ENCODE data around the gene MPC1.

DNA sequence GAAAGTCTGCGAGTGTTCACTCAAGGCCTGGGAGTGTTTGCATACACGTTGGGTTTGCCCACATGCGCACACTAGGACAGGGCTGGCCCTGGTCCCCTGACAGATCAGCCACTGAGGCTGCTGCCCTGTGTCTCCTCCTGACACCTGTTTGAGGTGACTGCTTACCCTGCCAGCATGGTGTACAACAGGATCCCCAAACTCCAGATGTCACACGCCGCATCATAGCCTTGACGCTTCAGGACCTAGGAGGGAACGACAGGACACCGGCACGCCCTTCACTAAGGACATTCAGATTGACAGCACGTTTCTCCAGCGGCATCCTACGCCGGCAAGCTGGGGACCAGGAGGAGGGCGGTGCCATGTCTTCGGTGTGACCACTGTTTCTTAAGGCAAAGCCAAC is 37.0 kb upstream of the MPC1 start:
- TF ChIP-seq CTCF (IDR thresholded peaks at IDR 0.05 in 8 of 11, conservative IDR thresholded peaks at IDR 0.05 in 3 of 11) (no peak), POLR2A (IDR thresholded peaks at IDR 0.05) (no peak)
